22Rv1 (cell line): ENCODE data around the gene NKX6-2.

Experiments
- H3K27ac ChIP-seq: fragments of 450-650 bp; 2 replicates; pipeline ENCODE4 v1.5.1; 2017
- CTCF ChIP-seq: fragments of 450-650 bp; IDR thresholded peaks from 2 replicates; pipeline ENCODE4 v1.5.1; 2017; ENCODE audit warnings: mild to moderate bottlenecking
- ZFX ChIP-seq: fragments of 450-650 bp; IDR thresholded peaks from 2 replicates; pipeline ENCODE4 v1.6.1; 2017; ENCODE audit warnings: antibody characterized with exemption, borderline replicate concordance

The NKX6-2 gene

DNA sequence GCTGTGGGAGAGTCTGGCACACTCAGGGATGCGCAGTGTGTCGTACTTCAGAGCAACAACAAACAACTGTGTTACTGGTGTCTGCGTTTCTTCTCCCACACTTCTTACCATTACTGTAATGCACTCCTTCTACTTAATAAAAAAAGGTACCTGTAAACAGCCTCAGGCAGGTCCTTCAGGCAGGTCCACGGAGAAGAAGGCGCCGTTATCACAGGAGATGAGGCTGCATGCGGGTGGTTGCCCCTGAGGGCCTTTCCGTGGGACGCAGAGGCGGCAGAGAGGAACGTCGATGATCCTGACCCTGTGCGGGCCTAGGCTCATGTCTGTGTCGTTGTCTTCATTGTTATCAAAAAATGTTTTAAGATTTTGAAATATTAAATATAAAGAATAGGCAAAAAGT, 29.4 kb downstream of the NKX6-2 start:
- no peak for TF ChIP-seq ZFX
- TF ChIP-seq CTCF: no peak
- no peak overlapping the region for H3K27ac ChIP-seq

GRCh38 chr10:132755166-132755711, 30.7 kb downstream of the NKX6-2 start:
- TF ChIP-seq CTCF (no peak), ZFX (no peak)
- no peak overlapping the region for H3K27ac ChIP-seq

DNA sequence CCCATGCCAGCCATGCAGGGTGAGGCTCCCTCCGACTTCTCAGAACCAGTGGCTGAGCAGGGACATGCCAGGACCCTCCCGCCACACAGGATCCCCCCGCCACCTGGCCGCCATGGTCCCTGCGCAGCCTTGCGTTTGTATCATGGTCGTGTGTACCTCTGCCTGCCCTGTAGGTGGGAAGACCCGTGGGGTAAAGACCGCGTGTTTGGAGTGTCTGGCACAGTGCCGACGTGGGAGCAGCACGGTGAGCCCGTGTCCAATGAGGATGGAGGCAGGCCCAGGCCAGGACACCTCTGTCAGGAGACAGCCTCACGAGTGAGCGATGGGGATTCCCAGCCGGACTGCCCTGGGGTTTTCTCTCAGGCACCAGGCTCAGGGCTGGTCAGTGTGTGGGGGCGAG, 31.9 kb downstream of the NKX6-2 start:
- H3K27ac ChIP-seq: no peak overlapping the region
- TF ChIP-seq ZFX: no peak
- TF ChIP-seq CTCF: no peak

- TF ChIP-seq CTCF: no peak
- TF ChIP-seq ZFX: no peak
- H3K27ac ChIP-seq: no peak overlapping the region
Measured at GRCh38 chr10:132753596-132753995, 32.4 kb downstream of the NKX6-2 start.

GRCh38 chr10:132752961-132753360, 33.0 kb downstream of the NKX6-2 start:
- TF ChIP-seq CTCF (no peak), ZFX (no peak)
- no peak overlapping the region for H3K27ac ChIP-seq

GRCh38 chr10:132752378-132752777, 33.6 kb downstream of the NKX6-2 start:
- no peak for TF ChIP-seq CTCF
- H3K27ac ChIP-seq: no peak overlapping the region

GRCh38 chr10:132750936-132751335, 35.0 kb downstream of the NKX6-2 start:
- no peak overlapping the region for H3K27ac ChIP-seq
- no peak for TF ChIP-seq ZFX
- TF ChIP-seq CTCF: no peak
